ENCODE results near the gene NKTR. TPM values are rescaled to one million over a fixed set of nuclear protein-coding genes. Genes with fewer than 3 reads are reported as not detected.

The NKTR gene
- total and polyA plus RNA-seq, 2 of the 13 experiments (the other 11 are each of a cell fraction or from before 2014, with no cell fraction given) = 41.3 to 59.6 TPM

DNA sequence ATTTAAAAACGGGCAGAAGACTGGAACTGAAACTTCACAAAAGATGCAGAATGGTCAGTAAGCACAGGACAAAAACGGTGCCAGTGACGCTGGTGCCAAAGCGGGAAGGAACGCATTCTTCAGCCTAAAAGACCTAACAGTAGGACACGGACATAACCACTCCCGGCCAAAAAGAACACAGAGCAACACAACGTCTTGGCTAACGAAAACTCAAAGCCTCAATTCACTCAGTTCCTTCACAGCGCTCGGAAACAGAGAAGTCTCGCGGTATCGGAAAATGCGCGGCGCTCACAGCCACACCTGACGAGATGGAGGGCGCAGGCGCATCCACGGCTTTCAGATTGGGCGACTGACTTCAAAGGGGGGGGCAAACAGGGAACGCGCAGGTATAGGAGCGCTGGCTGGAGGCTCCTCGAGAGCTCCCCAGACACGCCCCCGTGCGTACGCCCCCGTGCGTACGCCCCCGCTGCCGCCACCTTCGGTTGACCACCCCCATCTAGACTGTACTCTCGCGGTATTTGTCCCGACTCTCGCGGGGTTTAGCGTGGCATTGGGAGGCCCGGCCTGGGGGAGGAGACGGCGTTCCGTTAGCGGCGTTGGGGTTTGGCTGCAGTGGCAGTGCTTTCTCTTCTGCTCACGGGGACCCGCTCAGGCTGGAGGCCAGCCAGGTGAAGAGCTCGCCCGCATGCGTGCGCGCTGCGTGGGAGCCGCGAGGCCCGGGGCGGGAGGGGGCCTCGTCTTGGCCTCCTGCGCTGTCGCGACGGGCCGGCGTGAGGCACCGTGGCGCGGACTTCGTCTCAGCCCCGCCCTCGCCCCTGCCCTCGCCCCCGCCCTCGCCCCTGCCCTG, at the start of gene NKTR (continued):
- no peak for TF ChIP-seq SNAPC5 (CRISPR knock-in tag; IDR thresholded peaks at IDR 0.05; ENCODE audit: borderline replicate concordance)
- TF ChIP-seq MIXL1 (CRISPR knock-in tag; IDR thresholded peaks at IDR 0.05) = peak; percentile 45
- no peak for TF ChIP-seq CC2D1A (CRISPR knock-in tag; IDR thresholded peaks at IDR 0.05)
- TF ChIP-seq HOMEZ (CRISPR knock-in tag; IDR thresholded peaks at IDR 0.05; ENCODE audit: low read depth) = peak; percentile 64
- no peak for TF ChIP-seq SCMH1 (CRISPR knock-in tag; IDR thresholded peaks at IDR 0.05; ENCODE audit: borderline replicate concordance)
- peak; percentile 81 for TF ChIP-seq NR0B2 (CRISPR knock-in tag; IDR thresholded peaks at IDR 0.05)
- no peak for TF ChIP-seq PITX1 (CRISPR knock-in tag; IDR thresholded peaks at IDR 0.05)
- peak; percentile 70 for TF ChIP-seq PAXIP1 (CRISPR knock-in tag; conservative IDR thresholded peaks at IDR 0.05)
- TF ChIP-seq TOPORS (CRISPR knock-in tag; IDR thresholded peaks at IDR 0.05) = peak; percentile 85
- TF ChIP-seq, protein P1, sequence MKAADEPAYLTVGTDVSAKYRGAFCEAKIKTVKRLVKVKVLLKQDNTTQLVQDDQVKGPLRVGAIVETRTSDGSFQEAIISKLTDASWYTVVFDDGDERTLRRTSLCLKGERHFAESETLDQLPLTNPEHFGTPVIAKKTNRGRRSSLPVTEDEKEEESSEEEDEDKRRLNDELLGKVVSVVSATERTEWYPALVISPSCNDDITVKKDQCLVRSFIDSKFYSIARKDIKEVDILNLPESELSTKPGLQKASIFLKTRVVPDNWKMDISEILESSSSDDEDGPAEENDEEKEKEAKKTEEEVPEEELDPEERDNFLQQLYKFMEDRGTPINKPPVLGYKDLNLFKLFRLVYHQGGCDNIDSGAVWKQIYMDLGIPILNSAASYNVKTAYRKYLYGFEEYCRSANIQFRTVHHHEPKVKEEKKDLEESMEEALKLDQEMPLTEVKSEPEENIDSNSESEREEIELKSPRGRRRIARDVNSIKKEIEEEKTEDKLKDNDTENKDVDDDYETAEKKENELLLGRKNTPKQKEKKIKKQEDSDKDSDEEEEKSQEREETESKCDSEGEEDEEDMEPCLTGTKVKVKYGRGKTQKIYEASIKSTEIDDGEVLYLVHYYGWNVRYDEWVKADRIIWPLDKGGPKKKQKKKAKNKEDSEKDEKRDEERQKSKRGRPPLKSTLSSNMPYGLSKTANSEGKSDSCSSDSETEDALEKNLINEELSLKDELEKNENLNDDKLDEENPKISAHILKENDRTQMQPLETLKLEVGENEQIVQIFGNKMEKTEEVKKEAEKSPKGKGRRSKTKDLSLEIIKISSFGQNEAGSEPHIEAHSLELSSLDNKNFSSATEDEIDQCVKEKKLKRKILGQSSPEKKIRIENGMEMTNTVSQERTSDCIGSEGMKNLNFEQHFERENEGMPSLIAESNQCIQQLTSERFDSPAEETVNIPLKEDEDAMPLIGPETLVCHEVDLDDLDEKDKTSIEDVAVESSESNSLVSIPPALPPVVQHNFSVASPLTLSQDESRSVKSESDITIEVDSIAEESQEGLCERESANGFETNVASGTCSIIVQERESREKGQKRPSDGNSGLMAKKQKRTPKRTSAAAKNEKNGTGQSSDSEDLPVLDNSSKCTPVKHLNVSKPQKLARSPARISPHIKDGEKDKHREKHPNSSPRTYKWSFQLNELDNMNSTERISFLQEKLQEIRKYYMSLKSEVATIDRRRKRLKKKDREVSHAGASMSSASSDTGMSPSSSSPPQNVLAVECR (CRISPR knock-in tag; IDR thresholded peaks at IDR 0.05; ENCODE audit: borderline replicate concordance) = peak; percentile 94
- TF ChIP-seq ZC3H13 (CRISPR knock-in tag; IDR thresholded peaks at IDR 0.05) = 0 out of 2 replicates have a peak, but pooled peaks have one; percentile 19
- TF ChIP-seq ZFY (CRISPR knock-in tag; IDR thresholded peaks at IDR 0.05) = peak; percentile 97
- TF ChIP-seq, protein P2, sequence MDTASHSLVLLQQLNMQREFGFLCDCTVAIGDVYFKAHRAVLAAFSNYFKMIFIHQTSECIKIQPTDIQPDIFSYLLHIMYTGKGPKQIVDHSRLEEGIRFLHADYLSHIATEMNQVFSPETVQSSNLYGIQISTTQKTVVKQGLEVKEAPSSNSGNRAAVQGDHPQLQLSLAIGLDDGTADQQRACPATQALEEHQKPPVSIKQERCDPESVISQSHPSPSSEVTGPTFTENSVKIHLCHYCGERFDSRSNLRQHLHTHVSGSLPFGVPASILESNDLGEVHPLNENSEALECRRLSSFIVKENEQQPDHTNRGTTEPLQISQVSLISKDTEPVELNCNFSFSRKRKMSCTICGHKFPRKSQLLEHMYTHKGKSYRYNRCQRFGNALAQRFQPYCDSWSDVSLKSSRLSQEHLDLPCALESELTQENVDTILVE (CRISPR knock-in tag; IDR thresholded peaks at IDR 0.05) = peak; percentile 84
- no peak for TF ChIP-seq AGO1 (IDR thresholded peaks at IDR 0.05; ENCODE audit: low read depth, low read length, poor library complexity, severe bottlenecking)
- TF ChIP-seq POLR2A (IDR thresholded peaks at IDR 0.05; ENCODE audit: insufficient read depth in 1 of 2, low read depth in 2 of 2, low read length in 2 of 2) = peak; percentile 83 to 93
- no peak for TF ChIP-seq SIX1 (CRISPR knock-in tag; IDR thresholded peaks at IDR 0.05; ENCODE audit: borderline replicate concordance)
- 0 out of 2 replicates have a peak, but pooled peaks have one; percentile 69 for TF ChIP-seq ZNF251 (CRISPR knock-in tag; IDR thresholded peaks at IDR 0.05)
- peak; percentile 97 for TF ChIP-seq EED (CRISPR knock-in tag; IDR thresholded peaks at IDR 0.05)
